GM12878 (cell line): ENCODE results near the gene CANT1.

ENCODE experiments used
- CBX5 ChIP-seq: sonication (generic); IDR thresholded peaks from 2 replicates; pipeline ENCODE4 v1.6.1; 2016; ENCODE audit warnings: low read depth, moderate library complexity, mild to moderate bottlenecking, inconsistent platforms
- POLR2A ChIP-seq: IDR thresholded peaks from 2 replicates; pipeline ENCODE4 v1.6.1; 2011; ENCODE audit warnings: low read depth, mild to moderate bottlenecking, low read length
- TARDBP ChIP-seq: IDR thresholded peaks from 2 replicates; pipeline ENCODE4 v1.6.1; 2016; ENCODE audit warnings: borderline replicate concordance
- TBL1XR1 ChIP-seq: IDR thresholded peaks from 2 replicates; pipeline ENCODE4 v1.6.1; 2012; ENCODE audit warnings: low read depth, low read length, improper control_type of control experiment
- TF ChIP-seq, protein P1 (sequence below): IDR thresholded peaks from 2 replicates; pipeline ENCODE4 v1.6.1; 2012; ENCODE audit warnings: low read length, inconsistent platforms
- TF ChIP-seq, protein P2 (sequence below): IDR thresholded peaks from 2 replicates; pipeline ENCODE4 v1.6.1; 2012; ENCODE audit warnings: mild to moderate bottlenecking, low read depth, low read length

DNA sequence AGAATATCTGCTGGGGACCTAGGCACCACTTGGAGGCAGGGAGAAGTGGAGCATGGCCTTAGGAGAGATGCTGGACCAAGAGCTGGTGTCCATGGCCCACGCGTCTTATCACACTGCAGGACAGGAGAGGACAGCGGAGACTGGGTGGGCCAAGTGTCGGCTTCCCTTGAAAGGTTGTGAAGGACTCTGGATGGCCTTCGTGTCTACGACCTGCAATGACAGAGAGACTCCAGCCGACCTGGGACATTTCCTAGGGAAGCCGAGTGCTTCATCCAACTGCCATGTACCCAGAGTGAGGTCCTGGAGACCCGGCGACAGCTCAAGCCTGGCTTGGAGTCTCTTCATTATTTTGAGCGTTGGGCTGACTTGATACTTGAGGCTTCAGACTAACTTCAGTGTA lies 34.9 kb upstream of the CANT1 start:
- TF ChIP-seq POLR2A (no peak), TARDBP (no peak), CBX5 (no peak), TBL1XR1 (no peak)
- TF ChIP-seq, protein P1, sequence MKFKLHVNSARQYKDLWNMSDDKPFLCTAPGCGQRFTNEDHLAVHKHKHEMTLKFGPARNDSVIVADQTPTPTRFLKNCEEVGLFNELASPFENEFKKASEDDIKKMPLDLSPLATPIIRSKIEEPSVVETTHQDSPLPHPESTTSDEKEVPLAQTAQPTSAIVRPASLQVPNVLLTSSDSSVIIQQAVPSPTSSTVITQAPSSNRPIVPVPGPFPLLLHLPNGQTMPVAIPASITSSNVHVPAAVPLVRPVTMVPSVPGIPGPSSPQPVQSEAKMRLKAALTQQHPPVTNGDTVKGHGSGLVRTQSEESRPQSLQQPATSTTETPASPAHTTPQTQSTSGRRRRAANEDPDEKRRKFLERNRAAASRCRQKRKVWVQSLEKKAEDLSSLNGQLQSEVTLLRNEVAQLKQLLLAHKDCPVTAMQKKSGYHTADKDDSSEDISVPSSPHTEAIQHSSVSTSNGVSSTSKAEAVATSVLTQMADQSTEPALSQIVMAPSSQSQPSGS, result no peak
- TF ChIP-seq, protein P2, sequence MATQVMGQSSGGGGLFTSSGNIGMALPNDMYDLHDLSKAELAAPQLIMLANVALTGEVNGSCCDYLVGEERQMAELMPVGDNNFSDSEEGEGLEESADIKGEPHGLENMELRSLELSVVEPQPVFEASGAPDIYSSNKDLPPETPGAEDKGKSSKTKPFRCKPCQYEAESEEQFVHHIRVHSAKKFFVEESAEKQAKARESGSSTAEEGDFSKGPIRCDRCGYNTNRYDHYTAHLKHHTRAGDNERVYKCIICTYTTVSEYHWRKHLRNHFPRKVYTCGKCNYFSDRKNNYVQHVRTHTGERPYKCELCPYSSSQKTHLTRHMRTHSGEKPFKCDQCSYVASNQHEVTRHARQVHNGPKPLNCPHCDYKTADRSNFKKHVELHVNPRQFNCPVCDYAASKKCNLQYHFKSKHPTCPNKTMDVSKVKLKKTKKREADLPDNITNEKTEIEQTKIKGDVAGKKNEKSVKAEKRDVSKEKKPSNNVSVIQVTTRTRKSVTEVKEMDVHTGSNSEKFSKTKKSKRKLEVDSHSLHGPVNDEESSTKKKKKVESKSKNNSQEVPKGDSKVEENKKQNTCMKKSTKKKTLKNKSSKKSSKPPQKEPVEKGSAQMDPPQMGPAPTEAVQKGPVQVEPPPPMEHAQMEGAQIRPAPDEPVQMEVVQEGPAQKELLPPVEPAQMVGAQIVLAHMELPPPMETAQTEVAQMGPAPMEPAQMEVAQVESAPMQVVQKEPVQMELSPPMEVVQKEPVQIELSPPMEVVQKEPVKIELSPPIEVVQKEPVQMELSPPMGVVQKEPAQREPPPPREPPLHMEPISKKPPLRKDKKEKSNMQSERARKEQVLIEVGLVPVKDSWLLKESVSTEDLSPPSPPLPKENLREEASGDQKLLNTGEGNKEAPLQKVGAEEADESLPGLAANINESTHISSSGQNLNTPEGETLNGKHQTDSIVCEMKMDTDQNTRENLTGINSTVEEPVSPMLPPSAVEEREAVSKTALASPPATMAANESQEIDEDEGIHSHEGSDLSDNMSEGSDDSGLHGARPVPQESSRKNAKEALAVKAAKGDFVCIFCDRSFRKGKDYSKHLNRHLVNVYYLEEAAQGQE, result no peak
